Stimulated activated naive B cell treated with anti-CD40 and anti-IgM and Interleukin-4, amounts not matched to agents 10 μg/mL and 1 μg/mL and 100 μg/mL, for 72 hours (primary cell): ENCODE measurements around the gene DUSP2.

Experiments
- ATAC-seq, 2 donors: fragments of 150-1000 bp; cut with Tn5 transposase; replicated peaks; 2 replicates each; pipeline ENCODE4 v1.10.0; 2021; ENCODE audit warnings: moderate library complexity in 1 of 2
- DNase-seq: peaks from one replicate; pipeline ENCODE4 v3.0.0; 2021
- H3K27ac Mint-ChIP-seq: one replicate; pipeline ENCODE4 v1.8.0; 2022; ENCODE audit warnings: mild to moderate bottlenecking, mixed read lengths
- H3K27me3 Mint-ChIP-seq, 2 donors: one replicate each; pipeline ENCODE4 v1.8.0; 2022; ENCODE audit warnings: mixed read lengths in 2 of 2
- H3K36me3 Mint-ChIP-seq, 2 donors: one replicate each; pipeline ENCODE4 v1.8.0; 2022; ENCODE audit warnings: mixed read lengths in 2 of 2, mild to moderate bottlenecking in 1 of 2
- H3K4me1 Mint-ChIP-seq, 2 donors: one replicate each; pipeline ENCODE4 v1.8.0; 2022; ENCODE audit warnings: mixed read lengths in 2 of 2, mild to moderate bottlenecking in 1 of 2
- H3K4me3 Mint-ChIP-seq, 2 donors: one replicate each; pipeline ENCODE4 v1.8.0; 2022; ENCODE audit warnings: mild to moderate bottlenecking in 2 of 2, mixed read lengths in 2 of 2, moderate library complexity in 1 of 2
- H3K9me3 Mint-ChIP-seq, 2 donors: one replicate each; pipeline ENCODE4 v1.8.0; 2022; ENCODE audit warnings: mixed read lengths in 2 of 2, mild to moderate bottlenecking in 1 of 2

The DUSP2 gene

GRCh38 chr2:96122391-96122790 lies 22.8 kb downstream of the DUSP2 start:
- H3K4me3 Mint-ChIP-seq = no peak overlapping the region

GRCh38 chr2:96121414-96121813 lies 23.8 kb downstream of the DUSP2 start:
- ATAC-seq (no peak), DNase-seq (no peak)
- H3K27ac Mint-ChIP-seq = no peak overlapping the region
- peaks cover 25 to 34% of the 10 kb centered on the region in 2 donors for H3K4me1 Mint-ChIP-seq
- peaks cover 5 to 15% of the 10 kb centered on the region in 2 donors for H3K36me3 Mint-ChIP-seq
- no peaks in the 10 kb centered on the region for H3K9me3 Mint-ChIP-seq
- H3K27me3 Mint-ChIP-seq = peaks cover 35 to 46% of the 10 kb centered on the region in 2 donors
- H3K4me3 Mint-ChIP-seq = no peak overlapping the region

More at GRCh38 chr2:96122391-96122790, 22.8 kb downstream of the DUSP2 start:
- Mint-ChIP-seq H3K36me3 (peaks cover 5 to 20% of the 10 kb centered on the region in 2 donors), H3K27ac (no peak overlapping the region), H3K27me3 (peaks cover 35 to 44% of the 10 kb centered on the region in 2 donors), H3K9me3 (no peaks in the 10 kb centered on the region), H3K4me1 (peaks cover 22 to 29% of the 10 kb centered on the region in 2 donors)
- ATAC-seq (no peak), DNase-seq (no peak)

GRCh38 chr2:96120991-96121390 lies 24.2 kb downstream of the DUSP2 start:
- Mint-ChIP-seq H3K27me3 (peaks cover 35 to 50% of the 10 kb centered on the region in 2 donors), H3K36me3 (peaks cover 5 to 12% of the 10 kb centered on the region in 2 donors), H3K9me3 (no peaks in the 10 kb centered on the region), H3K4me1 (peaks cover 25 to 38% of the 10 kb centered on the region in 2 donors), H3K4me3 (no peak overlapping the region), H3K27ac (no peak overlapping the region)
- DNase-seq = no peak
- ATAC-seq = no peak

GRCh38 chr2:96120091-96120720 lies 25.0 kb downstream of the DUSP2 start:
- DNase-seq (no peak), ATAC-seq (peak in 1 of 2 donors; percentile 25)
- Mint-ChIP-seq H3K27ac (no peak overlapping the region), H3K4me3 (no peak overlapping the region), H3K27me3 (peaks cover 42 to 58% of the 10 kb centered on the region in 2 donors), H3K36me3 (peaks cover 9 to 10% of the 10 kb centered on the region in 2 donors), H3K9me3 (peaks cover 3% of the 10 kb centered on the region in 2 donors), H3K4me1 (peaks cover 28 to 44% of the 10 kb centered on the region in 2 donors)

GRCh38 chr2:96119389-96119751 lies 25.9 kb downstream of the DUSP2 start:
- Mint-ChIP-seq H3K27ac (no peak overlapping the region), H3K4me1 (peaks cover 28 to 44% of the 10 kb centered on the region in 2 donors), H3K27me3 (peaks cover 38 to 60% of the 10 kb centered on the region in 2 donors), H3K36me3 (peaks cover 3 to 4% of the 10 kb centered on the region in 2 donors), H3K4me3 (no peak overlapping the region), H3K9me3 (peaks cover 3% of the 10 kb centered on the region in 2 donors)
- ATAC-seq = no peak
- no peak for DNase-seq

- H3K4me1 Mint-ChIP-seq = peaks cover 28 to 44% of the 10 kb centered on the region in 2 donors
- DNase-seq (no peak), ATAC-seq (no peak)
- H3K27ac Mint-ChIP-seq = no peak overlapping the region
- H3K9me3 Mint-ChIP-seq = peaks cover 3% of the 10 kb centered on the region in 2 donors
- no peak overlapping the region for H3K4me3 Mint-ChIP-seq
- peaks cover 38 to 60% of the 10 kb centered on the region in 2 donors for H3K27me3 Mint-ChIP-seq
- peaks cover 3 to 4% of the 10 kb centered on the region in 2 donors for H3K36me3 Mint-ChIP-seq
Observed at GRCh38 chr2:96118698-96119388, 26.4 kb downstream of the DUSP2 start.

GRCh38 chr2:96117701-96118588 lies 27.3 kb downstream of the DUSP2 start:
- Mint-ChIP-seq H3K27ac (no peak overlapping the region), H3K4me3 (peak overlapping the region; percentile 75 to 79), H3K36me3 (peaks cover 3 to 4% of the 10 kb centered on the region in 2 donors), H3K4me1 (peaks cover 28 to 44% of the 10 kb centered on the region in 2 donors), H3K27me3 (peaks cover 38 to 60% of the 10 kb centered on the region in 2 donors), H3K9me3 (peaks cover 3% of the 10 kb centered on the region in 2 donors)
- DNase-seq (no peak), ATAC-seq (no peak)

- Mint-ChIP-seq H3K9me3 (peaks cover 3% of the 10 kb centered on the region in 2 donors), H3K27ac (no peak overlapping the region), H3K4me3 (peak overlapping the region; percentile 75 to 79), H3K4me1 (peaks cover 28 to 44% of the 10 kb centered on the region in 2 donors), H3K27me3 (peaks cover 38 to 60% of the 10 kb centered on the region in 2 donors), H3K36me3 (peaks cover 3 to 4% of the 10 kb centered on the region in 2 donors)
- DNase-seq (peak; percentile 55), ATAC-seq (peak; percentile 88)
Observed at GRCh38 chr2:96116879-96117533, 28.2 kb downstream of the DUSP2 start.

GRCh38 chr2:96116424-96116878 lies 28.8 kb downstream of the DUSP2 start, which contains the start of gene ADRA2B:
TSS of gene ADRA2B (minus strand) at chr2:96116571. CDS start at chr2:96116149, 422 bp downstream.
- Mint-ChIP-seq H3K27ac (peak within 1 kb of the TSS; percentile 9), H3K36me3 (peaks cover 3 to 4% of the 10 kb centered on the region in 2 donors), H3K4me1 (peaks cover 26 to 43% of the 10 kb centered on the region in 2 donors), H3K4me3 (peak within 1 kb of the TSS; percentile 85 to 89), H3K9me3 (peaks cover 3% of the 10 kb centered on the region in 2 donors), H3K27me3 (peaks cover 32 to 55% of the 10 kb centered on the region in 2 donors)
- ATAC-seq = peak; percentile 59 to 64
- DNase-seq = no peak

GRCh38 chr2:96115631-96116423 lies 29.4 kb downstream of the DUSP2 start:
- Mint-ChIP-seq H3K27ac (peak overlapping the region; percentile 9), H3K36me3 (peaks cover 3 to 4% of the 10 kb centered on the region in 2 donors), H3K9me3 (peaks cover 3% of the 10 kb centered on the region in 2 donors), H3K4me1 (peaks cover 21 to 37% of the 10 kb centered on the region in 2 donors), H3K27me3 (peaks cover 26 to 49% of the 10 kb centered on the region in 2 donors), H3K4me3 (peak overlapping the region; percentile 85 to 89)
- DNase-seq = no peak
- ATAC-seq = peak in 1 of 2 donors; percentile 3

GRCh38 chr2:96114903-96115581 lies 30.2 kb downstream of the DUSP2 start:
- Mint-ChIP-seq H3K4me1 (peaks cover 15 to 29% of the 10 kb centered on the region in 2 donors), H3K27ac (no peak overlapping the region), H3K27me3 (peaks cover 20 to 41% of the 10 kb centered on the region in 2 donors), H3K4me3 (peak overlapping the region in 1 of 2 donors; percentile 85), H3K36me3 (peaks cover 3 to 4% of the 10 kb centered on the region in 2 donors), H3K9me3 (peaks cover 3% of the 10 kb centered on the region in 2 donors)
- no peak for ATAC-seq
- DNase-seq = no peak

- H3K36me3 Mint-ChIP-seq = peaks cover 3 to 4% of the 10 kb centered on the region in 2 donors
Observed at GRCh38 chr2:96114546-96114902, 30.7 kb downstream of the DUSP2 start.

More at GRCh38 chr2:96114546-96114902, 30.7 kb downstream of the DUSP2 start:
- no peak overlapping the region for H3K27ac Mint-ChIP-seq
- no peak overlapping the region for H3K4me3 Mint-ChIP-seq
- H3K27me3 Mint-ChIP-seq = peaks cover 17 to 35% of the 10 kb centered on the region in 2 donors
- peaks cover 11 to 25% of the 10 kb centered on the region in 2 donors for H3K4me1 Mint-ChIP-seq
- ATAC-seq = no peak
- H3K9me3 Mint-ChIP-seq = peaks cover 3% of the 10 kb centered on the region in 2 donors
- DNase-seq = no peak
